ENCODE measurements around the gene HOXC4. TPM values are rescaled to one million over a fixed set of nuclear protein-coding genes. Genes with fewer than 3 reads are reported as not detected.

HOXC4 gene
- total RNA-seq, 2 donors from 2014 or later, result 0.20 TPM; not detected in 1

DNA sequence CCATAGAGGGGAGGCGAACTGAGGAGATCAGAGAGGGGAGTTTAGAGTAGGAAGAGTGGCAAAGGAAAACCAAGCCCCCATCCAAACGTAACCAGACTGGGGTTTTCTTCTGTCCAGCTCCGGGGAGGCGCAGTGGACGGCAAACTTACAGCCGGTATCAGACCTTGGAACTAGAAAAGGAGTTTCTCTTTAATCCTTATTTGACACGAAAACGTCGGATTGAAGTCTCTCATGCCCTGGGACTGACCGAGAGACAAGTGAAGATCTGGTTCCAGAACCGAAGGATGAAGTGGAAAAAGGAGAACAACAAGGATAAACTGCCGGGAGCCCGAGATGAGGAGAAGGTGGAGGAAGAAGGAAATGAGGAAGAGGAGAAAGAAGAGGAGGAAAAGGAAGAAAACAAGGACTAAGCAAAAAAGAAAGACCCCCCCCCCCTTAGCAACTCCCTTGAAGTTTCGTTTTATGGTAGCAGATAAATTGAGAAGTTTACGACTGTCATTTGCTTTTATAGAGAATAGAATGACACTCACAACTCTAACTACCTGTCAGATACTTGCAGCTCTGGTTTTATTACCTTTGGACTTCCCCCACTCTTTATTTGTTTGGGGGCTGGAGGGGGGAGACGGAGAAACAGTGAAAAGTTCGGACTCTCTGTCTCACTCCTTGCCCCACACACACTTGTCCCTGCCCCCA is 42.5 kb upstream of the HOXC4 start:
- DNase-seq (ENCODE audit: low spot score), result no peak
- Histone ChIP-seq H3K4me3 (no peak overlapping the region), H3K4me1 (peaks cover 0 to 24% of the 10 kb centered on the region in 2 donors), H3K27me3 (peaks cover 50 to 76% of the 10 kb centered on the region in 2 donors), H3K27ac (no peak overlapping the region), H3K9me3 (no peaks in the 10 kb centered on the region), H3K36me3 (no peaks in the 10 kb centered on the region)
- TF ChIP-seq, protein P1, sequence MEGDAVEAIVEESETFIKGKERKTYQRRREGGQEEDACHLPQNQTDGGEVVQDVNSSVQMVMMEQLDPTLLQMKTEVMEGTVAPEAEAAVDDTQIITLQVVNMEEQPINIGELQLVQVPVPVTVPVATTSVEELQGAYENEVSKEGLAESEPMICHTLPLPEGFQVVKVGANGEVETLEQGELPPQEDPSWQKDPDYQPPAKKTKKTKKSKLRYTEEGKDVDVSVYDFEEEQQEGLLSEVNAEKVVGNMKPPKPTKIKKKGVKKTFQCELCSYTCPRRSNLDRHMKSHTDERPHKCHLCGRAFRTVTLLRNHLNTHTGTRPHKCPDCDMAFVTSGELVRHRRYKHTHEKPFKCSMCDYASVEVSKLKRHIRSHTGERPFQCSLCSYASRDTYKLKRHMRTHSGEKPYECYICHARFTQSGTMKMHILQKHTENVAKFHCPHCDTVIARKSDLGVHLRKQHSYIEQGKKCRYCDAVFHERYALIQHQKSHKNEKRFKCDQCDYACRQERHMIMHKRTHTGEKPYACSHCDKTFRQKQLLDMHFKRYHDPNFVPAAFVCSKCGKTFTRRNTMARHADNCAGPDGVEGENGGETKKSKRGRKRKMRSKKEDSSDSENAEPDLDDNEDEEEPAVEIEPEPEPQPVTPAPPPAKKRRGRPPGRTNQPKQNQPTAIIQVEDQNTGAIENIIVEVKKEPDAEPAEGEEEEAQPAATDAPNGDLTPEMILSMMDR (IDR thresholded peaks at IDR 0.05), result no peak

DNA sequence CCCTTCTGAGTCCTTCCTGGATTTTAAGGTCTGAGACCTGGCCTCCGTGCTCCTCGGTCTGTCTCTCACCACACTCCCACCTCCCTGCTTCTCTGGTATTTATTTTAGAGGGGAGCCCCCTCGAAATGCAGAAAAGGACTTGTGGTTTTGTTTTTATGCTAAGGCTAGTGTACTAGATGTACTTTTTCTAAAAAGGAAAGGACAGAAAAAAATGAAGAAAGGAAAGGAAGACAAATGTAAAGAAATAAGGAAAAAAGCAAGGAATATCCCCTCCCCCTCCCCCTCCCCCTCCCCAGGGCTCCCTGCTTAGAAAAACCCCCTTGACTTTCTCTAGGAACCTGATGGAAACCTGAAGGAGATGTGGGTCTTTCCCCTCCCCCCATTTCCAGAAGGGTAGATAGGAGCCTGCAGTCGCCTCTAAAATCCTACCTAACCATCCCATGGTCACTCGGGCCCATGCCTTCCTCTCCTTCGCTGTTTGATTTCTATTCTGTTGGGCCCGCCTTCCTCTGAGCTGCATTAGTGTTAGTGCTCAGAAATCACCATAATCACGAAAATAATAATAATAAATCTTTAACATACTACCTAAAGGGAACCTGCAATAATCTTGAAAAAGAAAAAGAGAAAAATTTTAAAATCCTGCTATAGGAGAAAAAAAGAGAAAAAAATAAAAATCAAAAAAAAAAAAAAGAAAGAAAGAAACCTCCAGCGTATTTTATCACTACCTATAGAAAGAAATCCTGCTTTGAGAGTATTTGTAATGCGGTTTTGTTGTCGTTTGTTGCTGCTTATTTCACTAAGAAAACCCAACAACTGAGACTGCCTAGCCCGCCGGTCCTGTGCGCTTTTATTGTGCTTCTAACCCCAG is 41.7 kb upstream of the HOXC4 start:
- Histone ChIP-seq H3K27ac (no peak overlapping the region), H3K36me3 (no peaks in the 10 kb centered on the region), H3K9me3 (no peaks in the 10 kb centered on the region), H3K27me3 (peaks cover 45 to 76% of the 10 kb centered on the region in 2 donors), H3K4me1 (peaks cover 0 to 23% of the 10 kb centered on the region in 2 donors), H3K4me3 (no peak overlapping the region)
- TF ChIP-seq, protein P1 (IDR thresholded peaks at IDR 0.05), result no peak
- DNase-seq (ENCODE audit: low spot score), result no peak

DNA sequence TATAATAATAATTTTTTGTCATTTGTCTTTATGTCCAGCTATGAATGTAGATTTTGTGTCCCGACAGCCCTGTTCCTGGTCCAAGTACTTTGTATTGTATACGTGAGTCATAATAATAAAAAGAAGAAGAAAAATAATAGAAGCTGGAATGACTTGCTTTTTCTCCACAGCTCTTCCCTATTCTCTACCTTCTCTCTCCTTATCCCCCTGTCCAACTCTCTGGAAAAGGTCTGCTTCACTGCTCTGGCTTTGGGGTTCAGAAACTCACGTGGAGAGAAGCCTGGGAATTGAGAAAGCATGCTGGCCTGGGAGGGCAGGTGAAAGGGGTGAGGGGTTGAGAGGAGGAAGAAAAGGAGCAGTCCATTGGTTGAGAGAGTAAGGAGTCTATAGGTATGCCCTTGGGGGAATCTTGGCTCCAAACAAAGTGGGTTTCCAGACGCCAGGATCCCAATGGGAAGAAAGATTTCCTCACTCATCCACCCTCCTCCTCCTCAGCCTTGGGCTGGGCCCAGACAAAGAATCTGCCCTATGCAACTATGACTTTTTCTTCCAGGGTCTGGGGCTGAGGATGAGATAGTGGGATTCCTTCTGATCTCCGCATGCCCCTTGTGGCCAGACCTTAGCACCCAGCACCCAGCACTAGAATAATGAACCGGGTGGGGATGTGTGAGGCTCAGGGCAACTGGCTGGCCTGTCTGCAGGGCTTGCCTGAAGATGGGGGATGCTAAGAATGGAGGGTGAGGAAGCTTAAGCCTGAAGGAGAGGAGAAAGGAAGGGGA is 40.8 kb upstream of the HOXC4 start:
- H3K36me3 ChIP-seq, result no peaks in the 10 kb centered on the region
- DNase-seq (ENCODE audit: low spot score), result no peak
- peaks cover 42 to 75% of the 10 kb centered on the region in 2 donors for H3K27me3 ChIP-seq
- H3K9me3 ChIP-seq, result no peaks in the 10 kb centered on the region
- peaks cover 0 to 33% of the 10 kb centered on the region in 2 donors for H3K4me1 ChIP-seq
- no peak overlapping the region for H3K27ac ChIP-seq
- H3K4me3 ChIP-seq, result no peak overlapping the region
- TF ChIP-seq, protein P1 (IDR thresholded peaks at IDR 0.05), result no peak

- Histone ChIP-seq H3K27ac (no peak overlapping the region), H3K4me1 (peaks cover 0 to 40% of the 10 kb centered on the region in 2 donors), H3K9me3 (no peaks in the 10 kb centered on the region), H3K36me3 (no peaks in the 10 kb centered on the region), H3K27me3 (peaks cover 33 to 66% of the 10 kb centered on the region in 2 donors), H3K4me3 (no peak overlapping the region)
- TF ChIP-seq, protein P1 (IDR thresholded peaks at IDR 0.05), result no peak
- DNase-seq (ENCODE audit: low spot score), result no peak
Observed at GRCh38 chr12:54014377-54015017, 39.1 kb upstream of the HOXC4 start.

Data from right atrium auricular region (tissue), 2 donors.